AG04449 (cell line): ENCODE measurements around the gene RBFOX2.

ENCODE experiments used
- CTCF ChIA-PET: fragments of 350-600 bp; formaldehyde crosslinking; extraction: SDS; loops from one replicate; lab custom pipeline; 2021; ENCODE audit warnings: antibody characterized with exemption; lab: Yijun Ruan, JAX
- POLR2A ChIA-PET: fragments of 400-600, 350-600 bp; formaldehyde crosslinking; extraction: SDS; loops from one replicate; lab custom pipeline; 2020; ENCODE audit warnings: antibody characterized with exemption, inconsistent platforms; lab: Yijun Ruan, JAX
- DNase-seq: peaks from one replicate; pipeline ENCODE4 v3.0.0-alpha.2; 2010; ENCODE audit warnings: low read depth, low spot score
- H3K4me3 ChIP-seq: 2 replicates; pipeline ENCODE4 v1.5.1; 2011; ENCODE audit warnings: low read depth, mild to moderate bottlenecking, control low read depth, low read length
- CTCF ChIP-seq: IDR thresholded peaks from one replicate; pipeline ENCODE4 v1.5.1; 2011; ENCODE audit warnings: mild to moderate bottlenecking, moderate library complexity, low read length, control low read depth, inconsistent platforms; ENCODE audit not compliant: insufficient read depth; ENCODE audit errors: missing control alignments

Gene RBFOX2

DNA sequence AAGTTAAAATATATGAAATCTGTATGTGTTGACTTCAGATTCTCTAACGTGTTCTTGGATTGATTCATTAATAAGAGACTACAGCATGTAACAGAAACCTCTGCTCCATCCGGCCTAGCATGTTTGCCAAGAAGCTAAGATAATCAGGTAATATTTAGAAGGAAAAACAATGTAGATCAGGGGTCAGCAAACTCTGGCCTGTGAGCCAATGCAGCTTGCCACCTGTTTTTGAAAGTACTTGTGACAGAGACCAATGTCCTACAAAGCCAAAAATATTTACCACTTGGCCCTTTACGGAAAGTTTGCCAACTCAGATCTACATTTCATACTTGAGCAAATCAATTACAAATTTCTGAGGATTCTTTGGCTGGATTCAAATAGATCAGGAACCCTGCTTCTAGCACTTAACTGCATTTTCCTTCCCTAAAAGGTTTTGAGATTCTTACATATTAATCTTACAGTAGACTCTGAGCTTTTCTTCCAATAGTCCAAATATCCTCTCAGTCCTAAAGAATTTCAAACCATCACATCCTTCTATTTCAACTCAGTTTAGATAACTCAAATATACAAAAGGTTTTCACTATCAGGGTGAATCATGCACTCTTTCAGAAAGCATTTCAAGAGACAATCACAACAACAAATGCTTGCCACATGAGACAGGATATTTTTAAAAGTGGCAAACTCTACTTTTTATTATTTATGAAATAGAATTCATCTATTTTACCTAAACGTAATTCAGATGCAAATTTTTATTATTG, 281.5 kb downstream of the RBFOX2 start:
- TF ChIP-seq CTCF: no peak
- no peak for DNase-seq
- ChIA-PET CTCF (interaction anchor here (0.9 to 1.6 kb wide), 2 partner anchors 10 to 319 kb away, joined by 4 read pairs; no protein-coding TSS in a partner anchor), POLR2A (no interaction called here)
- no peak overlapping the region for H3K4me3 ChIP-seq

GRCh38 chr22:35746248-35746647, 282.4 kb downstream of the RBFOX2 start:
- no peak for DNase-seq
- POLR2A ChIA-PET: no interaction called here
- CTCF ChIA-PET: interaction anchor here (1.0 kb wide), 1 partner anchor 119 kb away, joined by 3 read pairs; no protein-coding TSS in a partner anchor
- H3K4me3 ChIP-seq: no peak overlapping the region
- no peak for TF ChIP-seq CTCF

GRCh38 chr22:35743326-35743860, 285.2 kb downstream of the RBFOX2 start:
- no peak for TF ChIP-seq CTCF
- ChIA-PET CTCF (interaction anchor here (1.5 to 1.8 kb wide), 2 partner anchors 9 to 116 kb away, joined by 3 to 8 read pairs; no protein-coding TSS in a partner anchor), POLR2A (interaction anchor here (1.4 kb wide), 1 partner anchor 113 kb away, joined by 3 read pairs; no protein-coding TSS in a partner anchor)
- no peak overlapping the region for H3K4me3 ChIP-seq
- DNase-seq: no peak

DNA sequence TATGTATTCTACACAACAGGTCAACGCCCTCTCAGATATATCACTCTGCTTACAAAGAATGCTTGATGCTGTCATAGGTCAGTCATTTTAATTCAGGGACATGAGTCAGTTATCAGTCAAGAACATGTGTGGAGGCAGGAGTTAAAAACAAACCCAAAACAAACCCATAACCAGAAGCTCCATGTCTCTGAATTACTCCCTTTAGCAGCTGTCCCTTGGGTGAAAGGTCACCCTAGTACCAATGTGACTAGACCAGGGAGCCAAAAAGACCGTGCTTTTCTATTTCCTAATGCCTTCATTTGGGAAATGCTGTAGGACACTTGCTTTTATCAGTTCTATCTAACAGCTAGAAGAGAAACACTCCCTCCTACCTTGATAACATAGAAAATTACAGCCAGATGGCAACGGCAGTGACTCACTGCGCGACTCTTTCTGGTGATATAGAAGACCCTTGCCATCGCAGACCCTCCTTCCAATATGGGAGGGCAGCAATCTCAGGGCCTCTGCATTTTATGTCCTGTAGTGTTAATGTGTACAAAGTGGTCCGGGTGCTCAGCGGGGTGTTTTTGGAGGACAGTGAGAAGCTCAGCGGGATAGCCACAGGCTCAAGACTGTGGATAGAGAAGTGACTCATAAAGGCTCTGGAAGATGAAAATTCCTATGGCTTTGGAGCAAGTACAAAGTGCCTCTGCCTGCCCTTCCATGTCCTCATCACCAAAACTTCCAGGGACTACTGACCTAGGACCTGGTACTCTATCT, 286.1 kb downstream of the RBFOX2 start:
- no peak for TF ChIP-seq CTCF
- DNase-seq: peak; percentile 34
- ChIA-PET CTCF (interaction anchor here (0.8 to 1.9 kb wide), 6 partner anchors 9 to 190 kb away, joined by 3 to 8 read pairs (median 4); no protein-coding TSS in a partner anchor), POLR2A (interaction anchor here (1.4 kb wide), 1 partner anchor 113 kb away, joined by 3 read pairs; no protein-coding TSS in a partner anchor)
- H3K4me3 ChIP-seq: no peak overlapping the region

- DNase-seq: no peak
- no peak overlapping the region for H3K4me3 ChIP-seq
- CTCF ChIA-PET: interaction anchor here (1.2 to 1.4 kb wide), 2 partner anchors 101 to 110 kb away, joined by 3 read pairs; no protein-coding TSS in a partner anchor
- TF ChIP-seq CTCF: no peak
- POLR2A ChIA-PET: no interaction called here
Observed at GRCh38 chr22:35740616-35741015, 288.0 kb downstream of the RBFOX2 start.

DNA sequence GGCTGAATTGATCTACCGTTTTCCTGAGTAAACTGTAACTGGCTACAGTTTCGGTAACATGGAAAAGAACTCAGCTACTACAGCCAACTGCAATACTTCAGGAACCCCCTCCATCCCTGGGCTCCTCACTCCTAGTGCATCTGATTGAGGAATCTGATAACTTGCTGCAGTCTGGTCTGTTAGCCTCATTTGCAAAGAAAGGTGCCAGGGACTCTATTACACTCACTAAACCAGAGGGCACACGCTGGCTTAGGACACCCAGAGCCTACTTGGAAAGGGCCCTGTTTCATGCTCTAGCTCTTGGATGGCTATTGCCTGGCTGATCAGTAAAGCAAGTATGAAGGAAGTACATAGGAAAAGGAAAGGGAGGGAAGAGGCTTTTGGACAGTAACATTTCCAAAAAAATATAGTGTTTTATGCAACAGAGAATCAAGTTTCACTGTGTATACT, 288.7 kb downstream of the RBFOX2 start:
- no peak overlapping the region for H3K4me3 ChIP-seq
- no peak for DNase-seq
- CTCF ChIA-PET: interaction anchor here (1.2 to 1.4 kb wide), 3 partner anchors 101 to 309 kb away, joined by 3 read pairs; no protein-coding TSS in a partner anchor
- POLR2A ChIA-PET: no interaction called here
- no peak for TF ChIP-seq CTCF
